ENCODE data around the gene SNTG2. TPM values are rescaled to one million over a fixed set of nuclear protein-coding genes. Genes with fewer than 3 reads are reported as not detected.

SNTG2 gene
- total and polyA plus RNA-seq, 4 donors: not detected

- Histone ChIP-seq H3K9me3 (ENCODE audit: control insufficient read depth in 4 of 4, low read length in 3 of 4) (no peaks in the 10 kb centered on the region), H3K4me1 (ENCODE audit: control insufficient read depth in 4 of 4, insufficient read depth in 4 of 4, low read length in 3 of 4) (no peaks in the 10 kb centered on the region), H3K4me3 (ENCODE audit: low read depth in 1 of 3, low read length in 3 of 3) (no peak overlapping the region), H3K9ac (ENCODE audit: low read depth in 1 of 2, low read length in 2 of 2) (no peak overlapping the region), H3K27me3 (ENCODE audit: control insufficient read depth in 4 of 4, insufficient read depth in 4 of 4, low read length in 3 of 4) (no peaks in the 10 kb centered on the region), H3K36me3 (ENCODE audit: control insufficient read depth in 4 of 4, insufficient read depth in 3 of 4, low read depth in 1 of 4, low read length in 3 of 4) (no peaks in the 10 kb centered on the region), H3K27ac (ENCODE audit: low read depth in 1 of 2, low read length in 2 of 2) (no peak overlapping the region)
- 67% methylated on average over 1 of the region's 1 CpG for WGBS
- no peak for DNase-seq (ENCODE audit: low spot score)
- TF ChIP-seq ATF3 (IDR thresholded peaks at IDR 0.05): no peak
- TF ChIP-seq EGR1 (IDR thresholded peaks at IDR 0.05; ENCODE audit: low read depth in 2 of 2): no peak
- TF ChIP-seq HNF4A (conservative IDR thresholded peaks at IDR 0.05): no peak
- no peak for TF ChIP-seq ZBTB33 (IDR thresholded peaks at IDR 0.05)
- TF ChIP-seq JUND (IDR thresholded peaks at IDR 0.05): no peak
- no peak for TF ChIP-seq RAD21 (IDR thresholded peaks at IDR 0.05)
- TF ChIP-seq FOXA2 (IDR thresholded peaks at IDR 0.05): no peak
- TF ChIP-seq HNF4G (IDR thresholded peaks at IDR 0.05): no peak
- no peak for TF ChIP-seq TAF1 (conservative IDR thresholded peaks at IDR 0.05)
- no peak for TF ChIP-seq FOXA1 (IDR thresholded peaks at IDR 0.05)
- TF ChIP-seq SP1 (IDR thresholded peaks at IDR 0.05): no peak
- TF ChIP-seq NR2F2 (IDR thresholded peaks at IDR 0.05): no peak
- no peak for TF ChIP-seq GABPA (IDR thresholded peaks at IDR 0.05 in 1 of 2, conservative IDR thresholded peaks at IDR 0.05 in 1 of 2)
- TF ChIP-seq REST (IDR thresholded peaks at IDR 0.05): no peak
- TF ChIP-seq CTCF (IDR thresholded peaks at IDR 0.05; ENCODE audit: low read depth, low read length, missing input control): no peak
- no peak for TF ChIP-seq YY1 (IDR thresholded peaks at IDR 0.05)
- TF ChIP-seq RXRA (IDR thresholded peaks at IDR 0.05): no peak
- no peak for TF ChIP-seq MAX (IDR thresholded peaks at IDR 0.05)
Observed at GRCh38 chr2:1360144-1360543, 409.5 kb downstream of the SNTG2 start.
